Suppressor macrophage treated with lipopolysaccharide for 1 hour (primary cell): Measurements from ENCODE around the gene PTPN5.

Experiments used
- DNase-seq, 3 donors: peaks; one replicate each; pipeline ENCODE4 v3.0.0-alpha.2; 2020 to 2022

Gene PTPN5

GRCh38 chr11:18772211-18772610 is 19.4 kb downstream of the PTPN5 start:
- no peak for DNase-seq

GRCh38 chr11:18771266-18772035 is 20.1 kb downstream of the PTPN5 start:
- no peak for DNase-seq

- no peak for DNase-seq
Observed at GRCh38 chr11:18770479-18771125, 21.0 kb downstream of the PTPN5 start.

- DNase-seq = no peak
Observed at GRCh38 chr11:18769802-18770456, 21.7 kb downstream of the PTPN5 start.

- no peak for DNase-seq
Observed at GRCh38 chr11:18768978-18769377, 22.6 kb downstream of the PTPN5 start.

GRCh38 chr11:18768472-18768901 is 23.1 kb downstream of the PTPN5 start:
- DNase-seq = peak in 2 of 3 donors; percentile 20 to 29

GRCh38 chr11:18766015-18766414 is 25.6 kb downstream of the PTPN5 start:
- DNase-seq = no peak

- no peak for DNase-seq
Observed at GRCh38 chr11:18765554-18765953, 26.0 kb downstream of the PTPN5 start.

- no peak for DNase-seq
Observed at GRCh38 chr11:18761741-18762140, 29.9 kb downstream of the PTPN5 start.

- no peak for DNase-seq
Observed at GRCh38 chr11:18761144-18761543, 30.5 kb downstream of the PTPN5 start.

- DNase-seq = no peak
Observed at GRCh38 chr11:18757811-18758210, 33.8 kb downstream of the PTPN5 start.

GRCh38 chr11:18756889-18757288 is 34.7 kb downstream of the PTPN5 start:
- DNase-seq = no peak

GRCh38 chr11:18754308-18754707 is 37.3 kb downstream of the PTPN5 start:
- peak in 2 of 3 donors; percentile 22 to 39 for DNase-seq

GRCh38 chr11:18752502-18752901 is 39.1 kb downstream of the PTPN5 start:
- DNase-seq = no peak

GRCh38 chr11:18750944-18751343 is 40.7 kb downstream of the PTPN5 start:
- no peak for DNase-seq

GRCh38 chr11:18749681-18750319 is 41.8 kb downstream of the PTPN5 start:
- peak; percentile 49 to 59 (median 58) for DNase-seq

GRCh38 chr11:18748766-18749365 is 42.7 kb downstream of the PTPN5 start:
- DNase-seq = no peak

GRCh38 chr11:18745251-18745650 is 46.3 kb downstream of the PTPN5 start:
- no peak for DNase-seq

- no peak for DNase-seq
Observed at GRCh38 chr11:18743900-18744514, 47.6 kb downstream of the PTPN5 start.

GRCh38 chr11:18743365-18743764 is 48.2 kb downstream of the PTPN5 start:
- DNase-seq = no peak

GRCh38 chr11:18741783-18742182 is 49.8 kb downstream of the PTPN5 start:
- no peak for DNase-seq

- DNase-seq = no peak
Observed at GRCh38 chr11:18739685-18740084, 51.9 kb downstream of the PTPN5 start.

GRCh38 chr11:18737642-18738041 is 54.0 kb downstream of the PTPN5 start:
- no peak for DNase-seq
